Measurements from ENCODE around the gene PSMB5. TPM values are rescaled to one million over a fixed set of nuclear protein-coding genes. Genes with fewer than 3 reads are reported as not detected.

Gene PSMB5
- total and polyA plus RNA-seq, 9 donors: 65.3 to 144 (median 79.9) TPM

DNA sequence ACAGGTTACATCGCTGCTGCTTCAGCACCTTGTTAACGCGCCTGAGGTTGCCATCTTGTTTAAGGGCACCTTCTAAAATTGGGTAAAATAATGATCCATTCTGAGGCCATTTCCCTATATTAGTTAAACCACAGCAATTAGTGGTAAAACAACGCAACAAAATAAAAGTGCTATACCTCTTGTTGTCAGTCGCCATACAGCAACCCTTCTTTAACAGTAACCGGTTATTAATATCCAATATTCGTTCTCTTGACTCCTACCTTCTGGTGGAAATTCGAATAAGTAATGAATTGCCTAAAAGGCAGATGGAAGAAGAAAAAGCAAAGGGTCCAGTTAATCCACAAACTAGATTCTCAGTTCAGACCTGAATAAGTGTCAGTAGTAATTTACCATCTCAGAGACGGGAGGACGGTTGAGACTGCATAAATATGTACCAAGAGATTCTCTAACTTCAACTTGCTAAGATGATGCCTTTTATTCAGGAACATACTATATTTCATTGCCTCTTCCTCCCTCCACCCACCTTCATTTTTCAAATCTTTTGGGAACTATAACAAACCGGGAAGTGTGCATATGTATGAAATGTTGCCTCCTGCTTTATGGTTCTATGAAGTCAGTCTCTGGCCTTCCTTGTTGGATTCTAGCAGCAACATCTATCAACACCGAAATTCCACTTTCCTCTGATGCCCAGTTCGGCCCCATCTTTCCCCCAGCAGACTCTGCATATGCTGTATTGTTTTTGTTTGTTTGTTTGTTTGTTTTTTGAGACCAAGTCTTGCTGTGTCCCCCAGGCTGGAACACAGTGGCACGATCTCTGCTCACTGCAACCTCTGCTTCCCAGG is 824 bp upstream of the PSMB5 start:
- H3K4me3 ChIP-seq: peak overlapping the region; percentile 66
- no peaks in the 10 kb centered on the region for H3K36me3 ChIP-seq
- intact Hi-C loops (cut with DNase I): no loop called here
- peak overlapping the region in 1 of 2 donors; percentile 94 for H3K27ac ChIP-seq
- TF ChIP-seq POLR2A (IDR thresholded peaks at IDR 0.05): no peak
- TF ChIP-seq, protein P1, sequence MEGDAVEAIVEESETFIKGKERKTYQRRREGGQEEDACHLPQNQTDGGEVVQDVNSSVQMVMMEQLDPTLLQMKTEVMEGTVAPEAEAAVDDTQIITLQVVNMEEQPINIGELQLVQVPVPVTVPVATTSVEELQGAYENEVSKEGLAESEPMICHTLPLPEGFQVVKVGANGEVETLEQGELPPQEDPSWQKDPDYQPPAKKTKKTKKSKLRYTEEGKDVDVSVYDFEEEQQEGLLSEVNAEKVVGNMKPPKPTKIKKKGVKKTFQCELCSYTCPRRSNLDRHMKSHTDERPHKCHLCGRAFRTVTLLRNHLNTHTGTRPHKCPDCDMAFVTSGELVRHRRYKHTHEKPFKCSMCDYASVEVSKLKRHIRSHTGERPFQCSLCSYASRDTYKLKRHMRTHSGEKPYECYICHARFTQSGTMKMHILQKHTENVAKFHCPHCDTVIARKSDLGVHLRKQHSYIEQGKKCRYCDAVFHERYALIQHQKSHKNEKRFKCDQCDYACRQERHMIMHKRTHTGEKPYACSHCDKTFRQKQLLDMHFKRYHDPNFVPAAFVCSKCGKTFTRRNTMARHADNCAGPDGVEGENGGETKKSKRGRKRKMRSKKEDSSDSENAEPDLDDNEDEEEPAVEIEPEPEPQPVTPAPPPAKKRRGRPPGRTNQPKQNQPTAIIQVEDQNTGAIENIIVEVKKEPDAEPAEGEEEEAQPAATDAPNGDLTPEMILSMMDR (IDR thresholded peaks at IDR 0.05): peak in 2 of 3 donors; percentile 15 to 35
- no peak for TF ChIP-seq EP300 (IDR thresholded peaks at IDR 0.05)
- no peak for DNase-seq
- 61 to 63% (median 62%) methylated on average over 14 of the region's 14 CpGs for WGBS, 3 donors
- no peaks in the 10 kb centered on the region for H3K9me3 ChIP-seq
- H3K4me1 ChIP-seq (ENCODE audit: insufficient read depth): peaks cover 4% of the 10 kb centered on the region
- H3K27me3 ChIP-seq: no peaks in the 10 kb centered on the region

DNA sequence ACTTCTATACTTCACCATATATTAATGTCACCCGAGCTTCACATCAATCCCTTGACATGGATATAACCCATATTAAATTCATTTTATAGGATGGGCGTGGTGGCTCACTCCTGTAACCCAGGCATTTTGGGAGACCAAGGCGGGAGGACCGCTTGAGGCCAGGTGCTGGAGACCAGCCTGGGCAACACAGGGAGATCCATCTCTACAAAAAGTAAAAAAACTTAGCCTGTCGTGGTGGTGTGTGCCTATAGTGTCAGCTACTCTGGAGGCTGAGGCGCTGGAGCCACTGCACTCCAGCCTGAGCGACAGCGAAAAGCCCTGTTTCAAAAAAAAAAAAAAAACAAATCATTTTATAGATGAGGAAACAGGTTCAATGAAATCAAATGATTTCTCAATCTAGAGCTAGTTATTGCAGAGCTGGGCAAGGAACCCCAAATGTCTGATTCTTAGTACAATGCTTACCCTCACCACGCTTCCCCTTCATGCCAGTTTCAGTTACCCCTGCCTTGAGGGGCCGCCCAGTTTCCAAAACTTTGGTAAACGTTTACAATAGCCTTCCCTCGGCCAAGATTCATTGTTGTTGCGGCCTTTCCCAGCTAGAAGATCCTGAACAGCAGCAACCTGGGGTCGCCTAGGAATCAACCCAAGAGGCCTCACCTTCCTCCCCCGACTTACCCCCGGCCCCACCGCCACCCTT is 751 bp downstream of the PSMB5 start:
- H3K4me3 ChIP-seq: peak overlapping the region; percentile 66
- intact Hi-C loops (cut with DNase I): no loop called here
- no peaks in the 10 kb centered on the region for H3K27me3 ChIP-seq
- peaks cover 4% of the 10 kb centered on the region for H3K4me1 ChIP-seq (ENCODE audit: insufficient read depth)
- no peak for TF ChIP-seq EP300 (IDR thresholded peaks at IDR 0.05)
- TF ChIP-seq, protein P1 (IDR thresholded peaks at IDR 0.05): no peak
- TF ChIP-seq POLR2A (IDR thresholded peaks at IDR 0.05): no peak
- DNase-seq: no peak
- H3K27ac ChIP-seq: peak overlapping the region; percentile 54 to 94
- WGBS, 3 donors: 32 to 37% (median 36%) methylated on average over 17 of the region's 17 CpGs
- no peaks in the 10 kb centered on the region for H3K36me3 ChIP-seq
- H3K9me3 ChIP-seq: no peaks in the 10 kb centered on the region

DNA sequence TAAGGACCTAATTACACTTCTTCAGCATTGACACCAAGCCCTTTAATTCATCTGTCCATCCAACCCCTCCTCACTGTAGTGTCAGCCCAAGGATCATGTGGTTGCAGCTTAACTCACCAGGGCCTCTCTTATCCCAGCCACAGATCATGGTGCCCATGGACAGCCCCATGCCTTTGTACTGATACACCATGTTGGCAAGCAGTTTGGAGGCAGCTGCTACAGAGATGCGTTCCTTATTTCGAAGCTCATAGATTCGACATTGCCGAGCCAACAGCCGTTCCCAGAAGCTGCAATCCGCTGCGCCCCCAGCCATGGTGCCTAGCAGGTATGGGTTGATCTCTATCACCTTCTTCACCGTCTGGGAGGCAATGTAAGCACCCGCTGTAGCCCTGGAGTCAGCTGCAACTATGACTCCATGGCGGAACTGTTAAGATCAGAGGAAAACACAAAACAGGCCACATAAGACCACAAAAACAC is 1.4 kb downstream of the PSMB5 start:
- TF ChIP-seq, protein P1 (IDR thresholded peaks at IDR 0.05): no peak
- TF ChIP-seq POLR2A (IDR thresholded peaks at IDR 0.05) (no peak), EP300 (IDR thresholded peaks at IDR 0.05) (no peak)
- WGBS, 3 donors: 91 to 94% (median 93%) methylated on average over 10 of the region's 10 CpGs
- no peak overlapping the region for H3K27ac ChIP-seq
- no peak overlapping the region for H3K4me3 ChIP-seq
- intact Hi-C loops (cut with DNase I): no loop called here
- H3K36me3 ChIP-seq: no peaks in the 10 kb centered on the region
- H3K4me1 ChIP-seq (ENCODE audit: insufficient read depth): peaks cover 4% of the 10 kb centered on the region
- H3K9me3 ChIP-seq: no peaks in the 10 kb centered on the region
- no peak for DNase-seq
- H3K27me3 ChIP-seq: no peaks in the 10 kb centered on the region

DNA sequence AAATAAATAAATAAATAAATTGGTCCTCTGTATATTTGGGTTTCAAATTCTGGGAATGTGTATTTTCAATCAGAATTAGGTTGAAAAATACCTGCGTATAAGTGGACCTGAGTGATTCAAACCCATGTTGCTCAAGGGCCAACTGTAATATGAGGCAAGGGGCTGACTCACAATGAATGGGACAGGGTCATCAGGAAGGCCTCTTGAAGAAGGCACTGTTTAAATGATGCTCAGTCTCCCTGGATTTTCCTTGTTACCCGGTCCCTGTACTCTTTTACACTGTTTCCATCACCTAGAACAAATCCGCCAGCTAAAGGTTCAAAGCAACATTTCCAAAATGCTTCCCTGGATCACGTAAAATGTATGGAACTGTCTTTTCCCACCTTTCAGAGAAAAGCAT is 3.8 kb downstream of the PSMB5 start:
- Histone ChIP-seq H3K4me3 (no peak overlapping the region), H3K27ac (no peak overlapping the region), H3K4me1 (ENCODE audit: insufficient read depth) (peaks cover 4% of the 10 kb centered on the region), H3K9me3 (no peaks in the 10 kb centered on the region), H3K27me3 (no peaks in the 10 kb centered on the region), H3K36me3 (no peaks in the 10 kb centered on the region)
- no peak for DNase-seq
- no peak for TF ChIP-seq POLR2A (IDR thresholded peaks at IDR 0.05)
- no peak for TF ChIP-seq EP300 (IDR thresholded peaks at IDR 0.05)
- TF ChIP-seq, protein P1 (IDR thresholded peaks at IDR 0.05): no peak
- intact Hi-C loops (cut with DNase I): no loop called here
- 96 to 98% (median 97%) methylated on average over 4 of the region's 4 CpGs for WGBS, 3 donors
